GM13976 (cell line): ENCODE data around the gene TNFAIP2.

Source experiments
- DNase-seq: peaks from one replicate; pipeline ENCODE4 v3.0.0; 2012; ENCODE audit warnings: low spot score
- in situ Hi-C: fragments of 300-500 bp; cut with MboI; formaldehyde crosslinking; loops from one replicate; pipeline ENCODE4 v1.12.0; 2022; ENCODE audit warnings: low sequenced_read_pairs, mixed read lengths, inconsistent platforms; ENCODE audit not compliant: unreplicated experiment
- TF ChIP-seq, protein P1 (sequence below): IDR thresholded peaks from 2 replicates; pipeline ENCODE4 v1.5.1; 2012; ENCODE audit warnings: borderline replicate concordance, mild to moderate bottlenecking; ENCODE audit not compliant: insufficient read depth; ENCODE audit errors: extremely low read depth, missing control alignments, control extremely low read depth

Gene TNFAIP2

GRCh38 chr14:103099081-103099732 is 24.1 kb upstream of the TNFAIP2 start:
- no peak for DNase-seq
- in situ Hi-C loops = no loop called here
- TF ChIP-seq, protein P1, sequence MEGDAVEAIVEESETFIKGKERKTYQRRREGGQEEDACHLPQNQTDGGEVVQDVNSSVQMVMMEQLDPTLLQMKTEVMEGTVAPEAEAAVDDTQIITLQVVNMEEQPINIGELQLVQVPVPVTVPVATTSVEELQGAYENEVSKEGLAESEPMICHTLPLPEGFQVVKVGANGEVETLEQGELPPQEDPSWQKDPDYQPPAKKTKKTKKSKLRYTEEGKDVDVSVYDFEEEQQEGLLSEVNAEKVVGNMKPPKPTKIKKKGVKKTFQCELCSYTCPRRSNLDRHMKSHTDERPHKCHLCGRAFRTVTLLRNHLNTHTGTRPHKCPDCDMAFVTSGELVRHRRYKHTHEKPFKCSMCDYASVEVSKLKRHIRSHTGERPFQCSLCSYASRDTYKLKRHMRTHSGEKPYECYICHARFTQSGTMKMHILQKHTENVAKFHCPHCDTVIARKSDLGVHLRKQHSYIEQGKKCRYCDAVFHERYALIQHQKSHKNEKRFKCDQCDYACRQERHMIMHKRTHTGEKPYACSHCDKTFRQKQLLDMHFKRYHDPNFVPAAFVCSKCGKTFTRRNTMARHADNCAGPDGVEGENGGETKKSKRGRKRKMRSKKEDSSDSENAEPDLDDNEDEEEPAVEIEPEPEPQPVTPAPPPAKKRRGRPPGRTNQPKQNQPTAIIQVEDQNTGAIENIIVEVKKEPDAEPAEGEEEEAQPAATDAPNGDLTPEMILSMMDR = no peak

DNA sequence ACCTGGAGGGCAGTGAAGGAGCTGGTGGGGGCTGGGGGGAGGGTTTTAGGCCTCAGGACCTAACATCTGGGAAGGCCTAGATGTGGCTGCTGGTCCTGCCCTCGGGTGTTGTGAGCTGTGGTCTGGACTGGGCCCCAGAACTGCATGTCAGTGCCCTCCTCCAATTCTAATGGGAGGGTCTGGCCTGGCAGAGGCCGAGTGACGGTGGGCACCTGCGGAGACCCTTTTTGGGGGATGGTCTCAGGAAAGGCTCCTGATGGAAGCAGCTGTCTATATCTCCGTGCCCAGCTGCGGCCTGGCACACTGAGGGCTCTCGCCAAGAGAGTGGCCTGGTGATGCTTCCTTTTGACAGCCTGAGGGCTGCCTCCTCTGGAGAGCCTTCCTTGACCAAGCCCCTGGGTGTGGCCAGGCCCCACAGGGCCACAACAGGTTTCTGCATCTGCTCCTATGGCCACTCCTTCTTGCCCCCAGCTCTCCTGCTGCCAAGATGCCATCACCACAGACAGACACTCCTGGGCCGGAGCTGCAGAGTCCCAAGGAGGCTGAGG is 23.5 kb upstream of the TNFAIP2 start:
- TF ChIP-seq, protein P1 = no peak
- in situ Hi-C loops = no loop called here
- no peak for DNase-seq

- in situ Hi-C loops = no loop called here
Observed at GRCh38 chr14:103100281-103101121, 22.8 kb upstream of the TNFAIP2 start.

GRCh38 chr14:103101257-103101962 is 21.9 kb upstream of the TNFAIP2 start:
- DNase-seq = no peak
- TF ChIP-seq, protein P1 = no peak
- in situ Hi-C loops = no loop called here

More at GRCh38 chr14:103100281-103101121, 22.8 kb upstream of the TNFAIP2 start:
- TF ChIP-seq, protein P1 = no peak
- DNase-seq = no peak

DNA sequence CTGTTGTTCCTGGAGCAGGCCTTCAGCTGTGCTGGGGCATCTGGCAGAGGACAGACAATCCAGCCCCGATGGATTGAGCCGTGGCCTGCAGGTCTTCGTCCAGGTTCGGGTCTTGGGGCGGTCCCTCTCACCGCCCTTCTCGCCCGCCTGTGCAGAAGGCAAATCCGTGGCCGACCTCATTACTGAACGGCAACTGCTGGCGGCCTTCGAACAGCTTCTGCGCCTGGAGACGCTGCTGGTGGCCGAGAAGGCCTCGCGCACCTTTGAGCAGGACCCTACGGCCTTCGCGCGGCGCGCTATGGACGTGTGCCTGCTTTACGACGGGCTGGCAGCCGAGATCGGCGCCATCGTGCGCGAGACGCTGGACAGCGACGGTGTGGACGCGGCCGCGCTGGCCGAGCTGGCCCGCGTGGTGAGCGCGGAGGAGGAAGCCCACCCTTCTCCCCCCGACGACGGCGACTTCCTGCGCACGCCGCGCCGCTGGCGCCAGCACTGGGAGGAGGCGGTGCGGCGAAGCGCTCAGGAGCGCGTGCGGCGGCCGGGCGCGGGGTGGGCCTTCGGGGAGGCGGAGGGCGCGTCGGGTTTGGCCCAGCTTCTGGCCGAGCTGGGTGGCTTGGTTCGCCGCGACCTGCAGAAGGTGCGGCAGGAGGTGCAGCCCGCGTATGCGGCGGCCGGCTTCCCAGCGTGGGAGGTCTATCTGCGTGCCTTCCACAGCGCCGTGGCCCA is 21.1 kb upstream of the TNFAIP2 start:
- TF ChIP-seq, protein P1 = no peak
- DNase-seq = no peak
- in situ Hi-C loops = no loop called here

DNA sequence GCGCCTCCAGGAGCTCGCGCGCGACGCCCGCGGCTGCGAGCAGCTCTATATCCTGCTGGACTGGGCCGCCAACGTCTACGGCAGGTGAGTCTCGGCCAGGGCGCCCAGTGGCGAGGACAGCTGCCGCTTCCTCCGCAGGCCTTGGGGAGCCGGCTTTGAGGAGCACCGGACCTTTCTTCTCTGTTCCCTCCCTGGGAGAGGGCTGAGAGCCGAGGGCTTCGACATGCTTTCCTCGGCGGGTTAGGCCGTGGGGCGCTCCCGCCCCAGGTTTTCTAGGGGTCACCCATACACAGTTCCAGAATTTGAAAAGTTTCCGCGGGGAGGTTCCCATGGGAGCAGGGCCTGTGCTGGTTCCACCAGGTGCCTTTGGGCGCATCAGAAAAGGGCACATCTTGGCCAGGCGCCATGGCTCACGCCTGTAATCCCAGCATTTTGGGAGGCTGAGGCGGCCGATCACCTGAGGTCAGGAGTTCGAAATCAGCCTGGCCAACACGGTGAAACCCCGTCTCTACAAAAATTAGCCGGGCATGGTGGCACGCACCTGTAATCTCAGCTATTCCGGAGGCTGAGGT is 20.5 kb upstream of the TNFAIP2 start:
- TF ChIP-seq, protein P1 = no peak
- in situ Hi-C loops = no loop called here
- no peak for DNase-seq
